ENCODE data around the gene RAB1B. TPM values are rescaled to one million over a fixed set of nuclear protein-coding genes. Genes with fewer than 3 reads are reported as not detected.

Gene RAB1B
- total and polyA plus RNA-seq, 9 donors: 54.6 to 140 (median 119) TPM

DNA sequence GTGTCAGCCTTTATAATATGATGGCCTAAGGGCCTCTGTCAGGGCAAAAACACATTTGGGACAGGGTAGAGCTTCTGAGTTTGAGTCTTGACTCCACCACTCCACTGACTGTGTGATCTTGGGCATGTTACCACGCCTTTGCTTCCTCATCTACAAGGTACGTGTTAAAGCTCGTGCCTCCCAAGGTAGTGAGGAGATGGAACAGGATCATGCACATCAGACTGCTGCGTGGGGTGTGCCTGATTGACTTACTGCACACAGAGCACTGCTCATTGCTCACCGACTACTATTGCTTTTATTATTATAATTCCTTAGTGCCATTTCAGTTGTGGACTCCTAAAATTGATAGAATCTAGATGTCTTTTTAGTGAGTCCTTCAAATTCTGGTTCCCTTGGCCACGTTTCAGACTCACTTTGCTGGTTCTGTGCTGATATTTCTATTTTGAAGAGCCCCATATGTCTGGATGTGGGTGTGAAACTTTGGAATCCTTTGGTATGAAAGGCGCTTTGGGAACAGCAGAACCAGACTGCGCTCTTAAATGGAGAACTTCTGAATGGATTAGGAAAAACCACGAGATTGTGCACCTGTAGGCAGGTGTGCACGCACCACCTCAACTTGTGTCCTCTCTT lies 44.1 kb upstream of the RAB1B start:
- no peaks in the 10 kb centered on the region for H3K36me3 ChIP-seq
- no peak for TF ChIP-seq EP300 (IDR thresholded peaks at IDR 0.05)
- TF ChIP-seq, protein P1, sequence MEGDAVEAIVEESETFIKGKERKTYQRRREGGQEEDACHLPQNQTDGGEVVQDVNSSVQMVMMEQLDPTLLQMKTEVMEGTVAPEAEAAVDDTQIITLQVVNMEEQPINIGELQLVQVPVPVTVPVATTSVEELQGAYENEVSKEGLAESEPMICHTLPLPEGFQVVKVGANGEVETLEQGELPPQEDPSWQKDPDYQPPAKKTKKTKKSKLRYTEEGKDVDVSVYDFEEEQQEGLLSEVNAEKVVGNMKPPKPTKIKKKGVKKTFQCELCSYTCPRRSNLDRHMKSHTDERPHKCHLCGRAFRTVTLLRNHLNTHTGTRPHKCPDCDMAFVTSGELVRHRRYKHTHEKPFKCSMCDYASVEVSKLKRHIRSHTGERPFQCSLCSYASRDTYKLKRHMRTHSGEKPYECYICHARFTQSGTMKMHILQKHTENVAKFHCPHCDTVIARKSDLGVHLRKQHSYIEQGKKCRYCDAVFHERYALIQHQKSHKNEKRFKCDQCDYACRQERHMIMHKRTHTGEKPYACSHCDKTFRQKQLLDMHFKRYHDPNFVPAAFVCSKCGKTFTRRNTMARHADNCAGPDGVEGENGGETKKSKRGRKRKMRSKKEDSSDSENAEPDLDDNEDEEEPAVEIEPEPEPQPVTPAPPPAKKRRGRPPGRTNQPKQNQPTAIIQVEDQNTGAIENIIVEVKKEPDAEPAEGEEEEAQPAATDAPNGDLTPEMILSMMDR (IDR thresholded peaks at IDR 0.05): no peak
- TF ChIP-seq POLR2A (IDR thresholded peaks at IDR 0.05): no peak

DNA sequence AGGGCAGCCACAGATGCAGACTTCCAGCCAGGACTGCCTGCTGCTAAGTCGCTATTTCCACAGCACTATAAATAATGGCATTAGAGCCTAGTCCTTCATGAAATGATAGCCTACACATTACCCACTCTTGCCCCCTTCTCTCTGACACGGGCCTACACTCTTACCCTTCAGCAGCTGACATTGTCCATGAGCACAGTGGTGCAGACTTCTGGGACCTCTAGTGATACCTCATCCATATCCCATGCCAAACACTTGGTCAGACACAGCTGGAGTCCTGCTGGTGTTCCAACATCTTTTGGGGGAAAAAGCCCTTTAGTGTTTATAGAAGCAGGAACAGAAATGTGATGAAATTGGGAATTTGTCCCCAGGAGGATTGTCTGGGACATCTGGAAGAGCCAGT lies 43.4 kb upstream of the RAB1B start:
- no peaks in the 10 kb centered on the region for H3K9me3 ChIP-seq
- H3K36me3 ChIP-seq: no peaks in the 10 kb centered on the region
- H3K27ac ChIP-seq: no peak overlapping the region
- H3K4me1 ChIP-seq (ENCODE audit: insufficient read depth): no peaks in the 10 kb centered on the region
- H3K4me3 ChIP-seq: no peak overlapping the region
- TF ChIP-seq, protein P1 (IDR thresholded peaks at IDR 0.05): no peak
- TF ChIP-seq POLR2A (IDR thresholded peaks at IDR 0.05) (no peak), EP300 (IDR thresholded peaks at IDR 0.05) (no peak)
- DNase-seq: no peak
- no peaks in the 10 kb centered on the region for H3K27me3 ChIP-seq
- intact Hi-C loops (cut with DNase I): loop anchor here in 1 of 4 donors (10.0 kb wide), 1 partner anchor 60 kb away; the partner anchor contains the start of gene YIF1A
- 53 to 78% (median 76%) methylated on average over 2 of the region's 2 CpGs for WGBS, 3 donors

More for the DNA sequence above, 44.1 kb upstream of the RAB1B start:
- no peak for DNase-seq
- Histone ChIP-seq H3K27me3 (no peaks in the 10 kb centered on the region), H3K4me1 (ENCODE audit: insufficient read depth) (no peaks in the 10 kb centered on the region), H3K9me3 (no peaks in the 10 kb centered on the region), H3K27ac (no peak overlapping the region), H3K4me3 (no peak overlapping the region)
- WGBS, 3 donors: 88 to 92% (median 88%) methylated on average over 10 of the region's 10 CpGs
- intact Hi-C loops (cut with DNase I): loop anchor here in 1 of 4 donors (10.0 kb wide), 1 partner anchor 60 kb away; the partner anchor contains the start of gene YIF1A

DNA sequence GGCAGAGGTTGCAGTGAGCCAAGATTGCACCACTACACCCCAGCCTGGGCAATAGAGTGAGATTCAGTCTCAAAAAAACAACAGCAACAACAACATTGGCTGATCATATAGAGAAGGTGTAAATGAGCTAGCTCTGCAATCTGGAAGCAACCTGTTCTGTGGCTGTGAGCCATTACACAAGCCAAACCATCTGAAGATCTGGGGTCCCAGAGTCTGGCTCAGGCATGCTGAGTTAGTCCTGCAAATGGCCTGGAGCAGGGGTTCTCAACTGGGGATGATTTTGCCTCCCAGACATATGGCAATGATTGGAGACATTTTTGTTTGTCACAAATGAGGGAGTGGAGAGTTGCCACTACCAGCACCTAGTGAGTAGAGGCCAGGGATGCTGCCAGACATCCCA lies 42.3 kb upstream of the RAB1B start:
- TF ChIP-seq, protein P1 (IDR thresholded peaks at IDR 0.05): no peak
- TF ChIP-seq POLR2A (IDR thresholded peaks at IDR 0.05) (no peak), EP300 (IDR thresholded peaks at IDR 0.05) (no peak)
- no peaks in the 10 kb centered on the region for H3K4me1 ChIP-seq (ENCODE audit: insufficient read depth)
- H3K9me3 ChIP-seq: no peaks in the 10 kb centered on the region
- no peak for DNase-seq
- no peak overlapping the region for H3K27ac ChIP-seq
- intact Hi-C loops (cut with DNase I): loop anchor here in 1 of 4 donors (10.0 kb wide), 1 partner anchor 59 kb away; the partner anchor contains the start of gene YIF1A
- H3K27me3 ChIP-seq: no peaks in the 10 kb centered on the region
- H3K4me3 ChIP-seq: no peak overlapping the region
- no peaks in the 10 kb centered on the region for H3K36me3 ChIP-seq

DNA sequence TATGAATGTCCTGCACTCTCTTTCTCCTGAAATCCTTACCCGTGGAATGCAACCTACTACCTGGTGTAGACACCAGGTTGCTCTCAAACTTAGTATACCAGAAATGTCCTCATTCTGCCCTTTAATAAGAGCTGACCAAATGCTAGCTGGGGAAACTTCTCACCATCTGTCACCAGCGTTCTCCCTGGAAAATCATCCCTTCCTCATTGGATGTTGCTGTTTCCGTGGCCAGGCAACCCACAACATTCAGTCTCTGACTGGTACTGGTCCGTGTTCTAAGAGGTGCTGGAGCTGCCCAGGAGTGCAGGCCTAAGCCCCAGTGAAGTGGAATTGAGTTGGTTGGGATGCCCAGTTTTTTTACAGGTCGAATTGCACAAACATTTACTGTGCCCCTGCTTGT lies 40.7 kb upstream of the RAB1B start:
- Histone ChIP-seq H3K36me3 (no peaks in the 10 kb centered on the region), H3K27me3 (no peaks in the 10 kb centered on the region), H3K27ac (no peak overlapping the region), H3K9me3 (no peaks in the 10 kb centered on the region), H3K4me3 (no peak overlapping the region), H3K4me1 (ENCODE audit: insufficient read depth) (no peaks in the 10 kb centered on the region)
- TF ChIP-seq POLR2A (IDR thresholded peaks at IDR 0.05) (no peak), EP300 (IDR thresholded peaks at IDR 0.05) (no peak)
- TF ChIP-seq, protein P1 (IDR thresholded peaks at IDR 0.05): no peak
- DNase-seq: no peak
- intact Hi-C loops (cut with DNase I): loop anchor here in 1 of 4 donors (10.0 kb wide), 1 partner anchor 57 kb away; the partner anchor contains the start of gene YIF1A
- 83 to 89% (median 85%) methylated on average over 5 of the region's 5 CpGs for WGBS, 3 donors
